HCT116 (cell line): ENCODE data around the gene NPSR1. TPM values are rescaled to one million over a fixed set of nuclear protein-coding genes. Genes with fewer than 3 reads are reported as not detected.
"Not testable (repeated sequence)": the region's sequence is repeated elsewhere in the genome, so short reads cannot be mapped to it uniquely, and the experiment has no call there.

Experiments
- ATAC-seq: fragments of 200-7000 bp; cut with Tn5 transposase; 2 replicates; pipeline ENCODE4 v1.9.1; 2020; ENCODE audit warnings: mild to moderate bottlenecking, moderate library complexity
- BruUV-seq: library from RNA; stranded (reverse); fragments of 400-500 nt; replicated peaks from 2 replicates; lab custom pipeline; 2021; lab: Mats Ljungman, UMichigan
- CTCF ChIA-PET: fragments of 300-600 bp; sonication (Branson Sonifier 250); formaldehyde crosslinking; loops from one replicate; lab custom pipeline; 2021; ENCODE audit warnings: antibody characterized with exemption; lab: Charles Lee
- POLR2A ChIA-PET: fragments of 300-600, 350-600 bp; sonication (Branson Sonifier 250); formaldehyde crosslinking; loops from one replicate; lab custom pipeline; 2021; ENCODE audit warnings: antibody characterized with exemption; lab: Charles Lee
- RAD21 ChIA-PET, 2 experiments: fragments of 300-600 bp; sonication (Branson Sonifier 250); formaldehyde crosslinking; loops; one replicate each; lab custom pipeline; 2023; ENCODE audit warnings: low total read pairs in 2 of 2; ENCODE audit not compliant: uncharacterized antibody in 2 of 2, unreplicated experiment in 2 of 2, low non-redundant PET in 1 of 2; lab: Charles Lee
- DNase-seq: peaks from one replicate; pipeline ENCODE4 v3.0.0-alpha.2; 2010; ENCODE audit warnings: low read depth, low spot score
- H2AFZ ChIP-seq: fragments of 200-600 bp; shearing (Covaris generic), sonication (generic); 2 replicates; pipeline ENCODE4 v1.6.1; 2017; ENCODE audit warnings: low read depth, mixed run types, mixed read lengths, antibody characterized with exemption, low read length; ENCODE audit not compliant: poor library complexity, severe bottlenecking
- H3K27ac ChIP-seq: 2 replicates; pipeline ENCODE4 v1.5.1; 2012; ENCODE audit warnings: low read depth, low read length
- H3K27me3 ChIP-seq: fragments of 200-600 bp; sonication (generic); 2 replicates; pipeline ENCODE4 v1.6.1; 2016; ENCODE audit warnings: mixed run types, low read length, mixed read lengths; ENCODE audit not compliant: insufficient read depth
- H3K36me3 ChIP-seq, 2 experiments: fragments of 200-500 bp in 1 of 2; fragments of 200-600 bp in 1 of 2; sonication (Bioruptor generic) in 1 of 2; sonication (generic) in 1 of 2; 2 replicates each; pipeline versions ENCODE4 v1.5.1 to v1.6.1; 2014 to 2016; ENCODE audit warnings: low read length in 2 of 2, inconsistent platforms in 1 of 2, mixed read lengths in 1 of 2, mixed run types in 1 of 2; ENCODE audit not compliant: insufficient read depth in 2 of 2, control insufficient read depth in 1 of 2
- H3K4me1 ChIP-seq, 2 experiments: fragments of 200-600 bp in 1 of 2; sonication (generic) in 1 of 2; 2 replicates each; pipeline versions ENCODE4 v1.5.1 to v1.6.1; 2012 to 2017; ENCODE audit warnings: low read length in 2 of 2, inconsistent platforms in 1 of 2, mild to moderate bottlenecking in 1 of 2, mixed read lengths in 1 of 2, mixed run types in 1 of 2, moderate library complexity in 1 of 2; ENCODE audit not compliant: insufficient read depth in 2 of 2, control insufficient read depth in 1 of 2
- H3K4me2 ChIP-seq: fragments of 200-600 bp; sonication (generic); 2 replicates; pipeline ENCODE4 v1.6.1; 2017; ENCODE audit warnings: mixed run types, low read length, mixed read lengths
- H3K4me3 ChIP-seq, 2 experiments: fragments of 200-600 bp in 1 of 2; sonication (generic) in 1 of 2; replicated peaks in 1 of 2; 2 replicates each; pipeline ENCODE4 v1.5.1; 2011 to 2016; ENCODE audit warnings: low read length in 2 of 2, control low read depth in 1 of 2, low read depth in 1 of 2, mild to moderate bottlenecking in 1 of 2, mixed read lengths in 1 of 2, mixed run types in 1 of 2
- H3K79me2 ChIP-seq: fragments of 200-600 bp; sonication (generic); 2 replicates; pipeline ENCODE4 v1.6.1; 2017; ENCODE audit warnings: mild to moderate bottlenecking, mixed run types, low read length, moderate library complexity, mixed read lengths; ENCODE audit not compliant: insufficient read depth
- H3K9ac ChIP-seq: fragments of 200-600 bp; sonication (generic); 2 replicates; pipeline ENCODE4 v1.6.1; 2016; ENCODE audit warnings: low read length, mixed read lengths
- H3K9me2 ChIP-seq: fragments of 200-600 bp; sonication (generic), shearing (Covaris generic); 2 replicates; pipeline ENCODE4 v1.6.1; 2017; ENCODE audit warnings: mixed run types, mild to moderate bottlenecking, moderate library complexity; ENCODE audit not compliant: insufficient read depth
- H3K9me3 ChIP-seq, 2 experiments: fragments of 200-500 bp in 1 of 2; fragments of 200-600 bp in 1 of 2; sonication (Bioruptor generic) in 1 of 2; sonication (generic) in 1 of 2; 2 replicates each; pipeline ENCODE4 v1.6.1; 2014 to 2017; ENCODE audit warnings: low read length in 2 of 2, mixed read lengths in 2 of 2, inconsistent platforms in 1 of 2, low read depth in 1 of 2, mild to moderate bottlenecking in 1 of 2, mixed run types in 1 of 2, moderate library complexity in 1 of 2; ENCODE audit not compliant: control insufficient read depth in 1 of 2, insufficient read depth in 1 of 2
- H4K20me1 ChIP-seq: fragments of 200-600 bp; sonication (generic), shearing (Covaris generic); 2 replicates; pipeline ENCODE4 v1.6.1; 2017; ENCODE audit warnings: mixed run types, mild to moderate bottlenecking, moderate library complexity; ENCODE audit not compliant: insufficient read depth
- FOSL1 ChIP-seq: IDR thresholded peaks from 2 replicates; pipeline ENCODE4 v1.6.1; 2012; ENCODE audit warnings: low read depth
- JUND ChIP-seq: IDR thresholded peaks from 2 replicates; pipeline ENCODE4 v1.6.1; 2012
- RAD21 ChIP-seq: IDR thresholded peaks from 2 replicates; pipeline ENCODE4 v1.6.1; 2012; ENCODE audit warnings: low read depth, mild to moderate bottlenecking
- SP1 ChIP-seq: IDR thresholded peaks from 2 replicates; pipeline ENCODE4 v1.6.1; 2012; ENCODE audit warnings: low read depth
- intact Hi-C: fragments of 100-400 bp; cut with micrococcal nuclease; formaldehyde crosslinking; loops from 2 replicates; pipeline ENCODE4 v1.10.0; 2022
- total RNA-seq: library from RNA; stranded (reverse); gene quantifications from one replicate; pipeline ENCODE4 v1.2.1, GENCODE V29; 2021; ENCODE audit not compliant: unreplicated experiment
- TF ChIP-seq, protein P1 (sequence below): IDR thresholded peaks from 2 replicates; pipeline ENCODE4 v1.6.1; 2012

NPSR1 gene
- total RNA-seq, 1 experiment from 2014 or later = not detected

GRCh38 chr7:34870041-34870440 is 212.0 kb downstream of the NPSR1 start:
- H3K27me3 ChIP-seq, H3K9ac ChIP-seq, H3K4me3 ChIP-seq, H3K36me3 ChIP-seq, intact Hi-C loops, H3K9me2 ChIP-seq, BruUV-seq, H3K9me3 ChIP-seq, CTCF ChIA-PET, H3K79me2 ChIP-seq, H4K20me1 ChIP-seq, RAD21 ChIA-PET, POLR2A ChIA-PET: not testable (repeated sequence)
- Histone ChIP-seq H3K4me2 (peak overlapping the region; percentile 49), H3K27ac (peak overlapping the region; percentile 15; the same call in 1 of the 2 replicates), H2AFZ (peak overlapping the region; percentile 52), H3K4me1 (peaks cover 16 to 23% of the 10 kb centered on the region in 2 experiments; a peak in 3 of 4 replicates)
- DNase-seq (peak; percentile 29), ATAC-seq (peak; percentile 98)
- TF ChIP-seq FOSL1 (peak; percentile 83), SP1 (peak; percentile 22; the same call in 1 of the 2 replicates), JUND (peak; percentile 72), RAD21 (peak; percentile 18; the same call in 1 of the 2 replicates)
- TF ChIP-seq, protein P1, sequence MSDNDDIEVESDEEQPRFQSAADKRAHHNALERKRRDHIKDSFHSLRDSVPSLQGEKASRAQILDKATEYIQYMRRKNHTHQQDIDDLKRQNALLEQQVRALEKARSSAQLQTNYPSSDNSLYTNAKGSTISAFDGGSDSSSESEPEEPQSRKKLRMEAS = peak; percentile 54

DNA sequence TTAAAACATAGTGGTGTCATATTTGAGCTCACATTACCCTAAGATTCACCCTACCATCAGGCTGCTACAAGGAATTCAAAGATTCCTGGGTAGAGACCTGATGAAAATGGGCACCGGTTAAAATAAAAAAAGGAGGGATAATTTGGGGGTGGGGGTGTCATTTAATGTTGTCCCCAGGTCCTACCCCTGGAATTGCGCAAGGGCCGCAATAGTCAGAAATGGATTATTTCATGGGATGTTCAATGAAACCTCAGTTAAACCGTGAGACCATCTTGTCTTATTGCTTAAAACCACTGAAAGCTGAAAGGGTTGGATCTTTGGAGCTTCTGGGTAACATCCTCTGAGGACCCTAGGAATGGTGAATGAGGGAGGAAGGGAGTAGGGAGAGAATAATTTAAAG is 216.3 kb downstream of the NPSR1 start:
- intact Hi-C loops, H3K9ac ChIP-seq, H3K36me3 ChIP-seq, DNase-seq, ATAC-seq, H4K20me1 ChIP-seq, H3K27me3 ChIP-seq, BruUV-seq, H3K27ac ChIP-seq, H2AFZ ChIP-seq, H3K4me1 ChIP-seq, CTCF ChIA-PET, H3K9me2 ChIP-seq, POLR2A ChIA-PET, H3K4me2 ChIP-seq, H3K79me2 ChIP-seq, H3K9me3 ChIP-seq, RAD21 ChIA-PET, H3K4me3 ChIP-seq: not testable (repeated sequence)
